ENCODE data around the gene NR2E1. TPM values are rescaled to one million over a fixed set of nuclear protein-coding genes. Genes with fewer than 3 reads are reported as not detected.

Gene NR2E1
- total RNA-seq, 1 experiment from 2014 or later, result 0.39 TPM

- DNase-seq (ENCODE audit: low spot score), result no peak
Observed at GRCh38 chr6:108209738-108210137, 43.9 kb downstream of the NR2E1 start.

DNA sequence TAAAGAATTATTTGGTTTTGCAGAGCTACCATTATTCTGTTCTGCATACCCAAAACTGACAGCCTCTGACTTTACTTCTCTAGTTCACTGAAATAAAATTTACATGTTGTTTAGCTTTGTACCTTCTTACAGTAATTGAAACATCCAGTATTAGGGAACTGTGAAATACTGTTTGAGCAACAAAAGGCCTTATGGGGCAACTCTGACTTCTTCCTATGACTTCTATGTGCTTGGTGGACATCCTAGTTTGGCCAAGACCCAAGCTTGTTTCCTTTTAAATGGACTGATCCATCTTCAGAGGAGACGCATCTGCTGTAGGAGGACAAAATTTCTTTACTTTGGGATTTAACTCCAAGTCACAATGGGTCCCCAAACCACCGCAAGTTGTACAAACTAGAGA is 44.7 kb downstream of the NR2E1 start:
- no peak for DNase-seq (ENCODE audit: low spot score)

DNA sequence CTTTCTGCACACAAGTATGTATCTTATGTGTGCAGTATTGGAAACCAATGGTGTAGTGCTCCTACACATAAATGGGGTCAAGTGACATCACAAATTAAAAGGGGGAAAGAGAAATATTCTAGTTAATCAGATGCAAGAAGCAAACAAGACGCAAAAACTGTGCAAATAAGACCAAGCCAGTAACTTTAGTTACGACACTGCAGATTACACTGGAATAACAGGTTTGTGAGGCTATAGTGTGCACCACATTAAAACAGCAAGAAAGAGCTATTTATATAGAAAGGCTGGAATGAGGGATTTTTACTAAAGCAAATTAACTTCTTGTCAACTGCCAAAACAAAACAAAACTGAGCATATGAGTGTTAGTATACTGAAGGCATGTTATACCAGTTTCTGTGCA is 45.8 kb downstream of the NR2E1 start:
- no peak for DNase-seq (ENCODE audit: low spot score)

- no peak for DNase-seq (ENCODE audit: low spot score)
Observed at GRCh38 chr6:108222064-108222463, 56.2 kb downstream of the NR2E1 start.

- DNase-seq (ENCODE audit: low spot score), result no peak
Observed at GRCh38 chr6:108222504-108222903, 56.7 kb downstream of the NR2E1 start.

- DNase-seq (ENCODE audit: low spot score), result no peak
Observed at GRCh38 chr6:108227290-108227689, 61.5 kb downstream of the NR2E1 start.

DNA sequence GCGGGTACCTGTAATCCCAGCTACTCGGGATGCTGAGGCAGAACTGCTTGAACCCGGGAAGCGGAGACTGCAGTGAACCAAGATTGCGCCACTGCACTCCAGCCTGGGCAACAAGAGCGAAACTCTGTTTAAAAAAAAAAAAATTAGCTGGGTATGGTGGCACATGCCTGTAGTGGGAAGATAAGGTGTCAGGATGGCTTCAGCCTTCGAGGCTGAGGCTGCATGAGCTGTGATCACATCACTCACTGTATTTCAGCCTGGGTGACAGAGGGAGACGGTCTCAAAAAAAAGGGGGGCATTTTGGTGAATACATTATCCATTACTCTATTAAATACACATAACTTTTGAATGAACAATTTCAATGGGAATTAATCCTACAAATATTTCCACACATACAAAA is 62.6 kb downstream of the NR2E1 start:
- no peak for DNase-seq (ENCODE audit: low spot score)

GRCh38 chr6:108235127-108235526 is 69.3 kb downstream of the NR2E1 start:
- no peak for DNase-seq (ENCODE audit: low spot score)

GRCh38 chr6:108236791-108237190 is 71.0 kb downstream of the NR2E1 start:
- no peak for DNase-seq (ENCODE audit: low spot score)

- DNase-seq (ENCODE audit: low spot score), result no peak
Observed at GRCh38 chr6:108238322-108238721, 72.5 kb downstream of the NR2E1 start.

Other genes starting within 250 kb of the NR2E1 start
- 6.6 and 15.4 TPM in 2 replicates for gene SEC63, start 207.8 kb upstream of the NR2E1 start, total RNA-seq (2014; rRNA removed; shearing (Covaris generic))
- 19.0 and 29.8 TPM in 2 replicates for gene OSTM1, start 91.3 kb upstream of the NR2E1 start, total RNA-seq (2014; rRNA removed; shearing (Covaris generic))
- 114 and 121 TPM in 2 replicates for gene SNX3, start 95.0 kb downstream of the NR2E1 start, total RNA-seq (2014; rRNA removed; shearing (Covaris generic))
- gene AFG1L, start 129.0 kb downstream of the NR2E1 start, total RNA-seq (2014; rRNA removed; shearing (Covaris generic)), result 2.7 and 3.3 TPM in 2 replicates